PC-9 (cell line): ENCODE data around the gene OCA2. TPM values are rescaled to one million over a fixed set of nuclear protein-coding genes. Genes with fewer than 3 reads are reported as not detected.

Experiments
- BruUV-seq: library from RNA; stranded (reverse); fragments of 400-500 nt; replicated peaks from 2 replicates; lab custom pipeline; 2021; lab: Mats Ljungman, UMichigan
- CTCF ChIA-PET: fragments of 300-600 bp; sonication (Branson Sonifier 250); formaldehyde crosslinking; loops from one replicate; lab custom pipeline; 2022; ENCODE audit warnings: antibody characterized with exemption; lab: Charles Lee
- POLR2A ChIA-PET: fragments of 300-600 bp; sonication (Branson Sonifier 250); formaldehyde crosslinking; loops from one replicate; lab custom pipeline; 2022; ENCODE audit warnings: antibody characterized with exemption; ENCODE audit not compliant: unreplicated experiment; lab: Charles Lee
- DNase-seq, 2 experiments: peaks; one replicate each; pipeline versions ENCODE4 v3.0.0 to v3.0.0-alpha.2; 2015 to 2022; ENCODE audit warnings: mixed read lengths in 1 of 2
- H2AFZ ChIP-seq: fragments of 200-600 bp; sonication (generic); 2 replicates; pipeline ENCODE4 v1.8.1; 2017; ENCODE audit warnings: antibody characterized with exemption
- H3F3A ChIP-seq: fragments of 200-600 bp; sonication (generic); 2 replicates; pipeline ENCODE4 v1.8.1; 2017; ENCODE audit warnings: antibody characterized with exemption, mild to moderate bottlenecking, low read depth; ENCODE audit not compliant: insufficient read depth
- H3K27ac ChIP-seq: fragments of 200-600 bp; sonication (generic); 2 replicates; pipeline ENCODE4 v1.6.1; 2016; ENCODE audit warnings: mixed run types
- H3K27me3 ChIP-seq: fragments of 200-600 bp; sonication (generic); 2 replicates; pipeline ENCODE4 v1.6.1; 2016; ENCODE audit warnings: low read depth, mixed run types; ENCODE audit not compliant: insufficient read depth
- H3K36me3 ChIP-seq: fragments of 200-600 bp; sonication (generic); 2 replicates; pipeline ENCODE4 v1.6.1; 2016; ENCODE audit warnings: low read depth, mixed run types
- H3K4me1 ChIP-seq: fragments of 200-600 bp; sonication (generic); replicated peaks from 2 replicates; pipeline ENCODE4 v1.6.1; 2016; ENCODE audit warnings: mixed run types; ENCODE audit not compliant: insufficient read depth
- H3K4me2 ChIP-seq: fragments of 200-600 bp; sonication (generic); 2 replicates; pipeline ENCODE4 v1.6.1; 2017; ENCODE audit warnings: mixed run types
- H3K4me3 ChIP-seq: fragments of 200-600 bp; sonication (generic); 2 replicates; pipeline ENCODE4 v1.6.1; 2016; ENCODE audit warnings: mixed run types
- H3K79me2 ChIP-seq: fragments of 200-600 bp; sonication (generic); 2 replicates; pipeline ENCODE4 v1.6.1; 2017; ENCODE audit warnings: low read depth, mixed run types
- H3K9me2 ChIP-seq: fragments of 200-600 bp; sonication (generic); 2 replicates; pipeline ENCODE4 v1.8.1; 2017; ENCODE audit warnings: mild to moderate bottlenecking; ENCODE audit not compliant: insufficient read depth
- H3K9me3 ChIP-seq: fragments of 200-600 bp; sonication (generic); 2 replicates; pipeline ENCODE4 v1.8.1; 2016; ENCODE audit warnings: low read depth; ENCODE audit not compliant: insufficient read depth
- H4K20me1 ChIP-seq: fragments of 200-600 bp; sonication (generic); 2 replicates; pipeline ENCODE4 v1.8.1; 2017; ENCODE audit not compliant: insufficient read depth
- CTCF ChIP-seq: fragments of 200-600 bp; sonication (generic); conservative IDR thresholded peaks from 2 replicates; pipeline ENCODE4 v1.6.1; 2017; ENCODE audit warnings: mixed run types, antibody characterized with exemption, mild to moderate bottlenecking, moderate library complexity
- EZH2 ChIP-seq: fragments of 200-600 bp; sonication (generic); IDR thresholded peaks from 2 replicates; pipeline ENCODE4 v1.8.0; 2017; ENCODE audit warnings: antibody characterized with exemption, low read depth
- intact Hi-C: fragments of 100-400 bp; cut with micrococcal nuclease; formaldehyde crosslinking; loops from one replicate; pipeline ENCODE4 v1.10.0; 2022; ENCODE audit not compliant: unreplicated experiment
- total RNA-seq: library from RNA; stranded (reverse); gene quantifications from 2 replicates; pipeline ENCODE4 v1.2.3, GENCODE V29; 2021

Gene OCA2
- total RNA-seq, 1 experiment from 2014 or later = not detected

GRCh38 chr15:28130651-28131050, 31.5 kb upstream of the OCA2 start:
- no peak overlapping the region for H3K27ac ChIP-seq
- intact Hi-C loops = no loop called here
- CTCF ChIA-PET = no interaction called here
- TF ChIP-seq EZH2 (no peak), CTCF (no peak)
- H3K27me3 ChIP-seq = no peaks in the 10 kb centered on the region
- POLR2A ChIA-PET = no interaction called here
- no peak overlapping the region for H2AFZ ChIP-seq
- no peaks in the 10 kb centered on the region for H3K4me1 ChIP-seq
- no peak overlapping the region for H3K4me3 ChIP-seq
- no peaks in the 10 kb centered on the region for H3K36me3 ChIP-seq
- no peaks in the 10 kb centered on the region for H3F3A ChIP-seq
- no peak overlapping the region for H3K4me2 ChIP-seq
- no peak for DNase-seq
- H3K9me2 ChIP-seq = no peaks in the 10 kb centered on the region
- peaks cover 3% of the 10 kb centered on the region; the same call in 1 of the 2 replicates for H4K20me1 ChIP-seq
- BruUV-seq = no TSS peak
- no peaks in the 10 kb centered on the region for H3K79me2 ChIP-seq
- no peaks in the 10 kb centered on the region for H3K9me3 ChIP-seq

GRCh38 chr15:28129231-28129848, 30.2 kb upstream of the OCA2 start:
- Histone ChIP-seq H3K4me3 (no peak overlapping the region), H3K4me1 (no peaks in the 10 kb centered on the region), H3K27me3 (no peaks in the 10 kb centered on the region), H2AFZ (no peak overlapping the region), H3F3A (no peaks in the 10 kb centered on the region), H3K9me3 (no peaks in the 10 kb centered on the region), H3K36me3 (no peaks in the 10 kb centered on the region), H3K27ac (no peak overlapping the region), H3K4me2 (no peak overlapping the region), H4K20me1 (peaks cover 3% of the 10 kb centered on the region; the same call in 1 of the 2 replicates), H3K79me2 (no peaks in the 10 kb centered on the region), H3K9me2 (no peaks in the 10 kb centered on the region)
- ChIA-PET POLR2A (no interaction called here), CTCF (no interaction called here)
- BruUV-seq = no TSS peak
- DNase-seq = no peak
- TF ChIP-seq CTCF = no peak
- TF ChIP-seq EZH2 = no peak
- intact Hi-C loops = no loop called here

- no peaks in the 10 kb centered on the region for H3K36me3 ChIP-seq
- TF ChIP-seq EZH2 = no peak
- TF ChIP-seq CTCF = no peak
- intact Hi-C loops = no loop called here
- POLR2A ChIA-PET = interaction anchor here (0.6 kb wide), 1 partner anchor 11 kb away, joined by 3 read pairs; no protein-coding TSS in a partner anchor
- no peaks in the 10 kb centered on the region for H3K27me3 ChIP-seq
- peaks cover 3% of the 10 kb centered on the region; the same call in 1 of the 2 replicates for H4K20me1 ChIP-seq
- no peak overlapping the region for H3K4me2 ChIP-seq
- no peak overlapping the region for H3K4me3 ChIP-seq
- DNase-seq = no peak
- no peaks in the 10 kb centered on the region for H3K4me1 ChIP-seq
- CTCF ChIA-PET = no interaction called here
- H3K79me2 ChIP-seq = no peaks in the 10 kb centered on the region
- no peak overlapping the region for H3K27ac ChIP-seq
- no TSS peak for BruUV-seq
- H3F3A ChIP-seq = no peaks in the 10 kb centered on the region
- H3K9me3 ChIP-seq = no peaks in the 10 kb centered on the region
- H3K9me2 ChIP-seq = no peaks in the 10 kb centered on the region
- no peak overlapping the region for H2AFZ ChIP-seq
These were observed 28.9 kb upstream of the OCA2 start for GRCh38 chr15:28128031-28128430.
